Mesendoderm (in vitro differentiated cells): ENCODE results near the gene TOB1.

Experiments
- DNase-seq: peaks from one replicate; pipeline ENCODE4 v3.0.0; 2013
- H2AK5ac ChIP-seq: 2 replicates; pipeline ENCODE4 v1.6.1; 2013; ENCODE audit warnings: low read length, inconsistent platforms
- H2BK120ac ChIP-seq: 2 replicates; pipeline ENCODE4 v1.6.1; 2013; ENCODE audit warnings: low read depth, mild to moderate bottlenecking, low read length, moderate library complexity, mixed read lengths
- H2BK15ac ChIP-seq: replicated peaks from 2 replicates; pipeline ENCODE4 v1.6.1; 2013; ENCODE audit warnings: low read depth, mild to moderate bottlenecking, moderate library complexity
- H2BK5ac ChIP-seq: 2 replicates; pipeline ENCODE4 v1.6.1; 2013; ENCODE audit warnings: low read length, inconsistent platforms
- H3K18ac ChIP-seq: 2 replicates; pipeline ENCODE4 v1.6.1; 2013; ENCODE audit warnings: mild to moderate bottlenecking, low read length, mixed read lengths
- H3K23ac ChIP-seq: one replicate; pipeline ENCODE4 v1.6.1; 2013; ENCODE audit warnings: low read length
- H3K27ac ChIP-seq: 2 replicates; pipeline ENCODE4 v1.5.1; 2013; ENCODE audit warnings: low read depth, mild to moderate bottlenecking, inconsistent platforms, low read length, moderate library complexity
- H3K27me3 ChIP-seq: 2 replicates; pipeline ENCODE4 v1.6.1; 2013; ENCODE audit warnings: low read length, control low read depth, mild to moderate bottlenecking, inconsistent platforms; ENCODE audit not compliant: insufficient read depth, poor library complexity
- H3K36me3 ChIP-seq: 2 replicates; pipeline ENCODE4 v1.6.1; 2013; ENCODE audit warnings: low read length, inconsistent platforms; ENCODE audit not compliant: control insufficient read depth, insufficient read depth
- H3K4ac ChIP-seq: one replicate; pipeline ENCODE4 v1.6.1; 2013; ENCODE audit warnings: low read depth, mild to moderate bottlenecking, low read length, moderate library complexity
- H3K4me1 ChIP-seq: 2 replicates; pipeline ENCODE4 v1.6.1; 2013; ENCODE audit warnings: low read depth, low read length, inconsistent platforms; ENCODE audit not compliant: control insufficient read depth
- H3K4me2 ChIP-seq: 2 replicates; pipeline ENCODE4 v1.6.1; 2013; ENCODE audit warnings: low read length
- H3K4me3 ChIP-seq: 2 replicates; pipeline ENCODE4 v1.5.1; 2013; ENCODE audit warnings: mild to moderate bottlenecking, low read length
- H3K56ac ChIP-seq: one replicate; pipeline ENCODE4 v1.6.1; 2013; ENCODE audit warnings: low read length
- H3K79me1 ChIP-seq: 2 replicates; pipeline ENCODE4 v1.6.1; 2013; ENCODE audit warnings: low read length, inconsistent platforms
- H3K79me2 ChIP-seq: 2 replicates; pipeline ENCODE4 v1.6.1; 2013; ENCODE audit warnings: mild to moderate bottlenecking, low read length; ENCODE audit not compliant: control insufficient read depth, insufficient read depth
- H3K9ac ChIP-seq: 2 replicates; pipeline ENCODE4 v1.6.1; 2013; ENCODE audit warnings: low read length, inconsistent platforms
- H4K5ac ChIP-seq: one replicate; pipeline ENCODE4 v1.6.1; 2013; ENCODE audit warnings: low read length
- H4K8ac ChIP-seq: one replicate; pipeline ENCODE4 v1.6.1; 2013; ENCODE audit warnings: low read depth, mild to moderate bottlenecking, control low read depth, low read length, moderate library complexity
- WGBS: extraction: QIAGEN DNeasy Blood & Tissue Kit; methylation state at CpG from one replicate; pipeline ENCODE4 v1.1.7; 2013; ENCODE audit warnings: low lambda C conversion rate, missing lambda C conversion rate; ENCODE audit not compliant: insufficient coverage; ENCODE audit errors: extremely low coverage; 5-methylcytosine and 5-hydroxymethylcytosine counted together

TOB1 gene

DNA sequence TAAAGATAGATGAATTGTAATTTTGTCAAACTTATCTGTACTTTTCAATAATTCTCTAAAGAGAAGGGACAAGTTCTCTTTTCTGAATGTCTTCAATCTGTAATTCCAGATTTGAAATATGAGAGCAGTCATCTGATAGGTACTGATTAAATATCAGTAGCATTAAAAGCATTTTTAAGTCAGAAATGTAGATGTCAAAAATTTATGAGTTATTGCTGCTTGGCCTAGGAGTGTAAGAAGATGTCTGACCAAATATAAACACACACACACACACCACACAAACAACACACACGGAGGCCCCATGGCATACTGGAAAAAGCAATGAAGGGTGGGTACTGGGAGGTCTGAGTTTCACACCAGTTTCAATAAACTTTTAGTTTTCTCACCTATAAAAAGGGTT lies 2.4 kb upstream of the TOB1 start:
- Histone ChIP-seq H4K5ac (no peak overlapping the region), H3K4me3 (no peak overlapping the region), H4K8ac (no peak overlapping the region), H3K4ac (no peak overlapping the region), H3K36me3 (no peaks in the 10 kb centered on the region), H2BK120ac (no peak overlapping the region), H3K79me2 (peaks cover 1% of the 10 kb centered on the region), H3K79me1 (peaks cover under 1% of the 10 kb centered on the region), H2AK5ac (no peak overlapping the region), H3K4me1 (no peaks in the 10 kb centered on the region), H2BK5ac (no peak overlapping the region), H3K18ac (no peak overlapping the region), H3K27me3 (no peaks in the 10 kb centered on the region), H3K56ac (no peak overlapping the region), H3K23ac (no peak overlapping the region), H3K9ac (no peak overlapping the region), H3K27ac (no peak overlapping the region), H3K4me2 (no peak overlapping the region), H2BK15ac (no peak overlapping the region)
- no peak for DNase-seq
- no CpG with 5 or more reads among the region's 1 CpG for WGBS

DNA sequence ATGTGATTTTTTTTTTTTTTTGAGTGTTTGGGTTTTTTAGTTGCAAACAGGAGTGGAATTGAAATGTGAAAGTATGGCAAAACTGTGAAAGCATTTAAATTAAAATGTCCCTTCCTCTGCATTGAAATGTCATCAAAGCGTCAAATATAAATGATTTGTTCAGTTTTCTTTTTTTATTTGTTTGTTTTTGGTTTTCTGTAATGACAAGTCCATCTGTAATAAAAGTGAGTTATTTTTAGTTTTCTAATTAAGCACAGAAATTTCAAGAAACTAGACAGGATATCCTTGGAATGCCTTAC lies 1.9 kb upstream of the TOB1 start:
- no peak overlapping the region for H3K4me2 ChIP-seq

DNA sequence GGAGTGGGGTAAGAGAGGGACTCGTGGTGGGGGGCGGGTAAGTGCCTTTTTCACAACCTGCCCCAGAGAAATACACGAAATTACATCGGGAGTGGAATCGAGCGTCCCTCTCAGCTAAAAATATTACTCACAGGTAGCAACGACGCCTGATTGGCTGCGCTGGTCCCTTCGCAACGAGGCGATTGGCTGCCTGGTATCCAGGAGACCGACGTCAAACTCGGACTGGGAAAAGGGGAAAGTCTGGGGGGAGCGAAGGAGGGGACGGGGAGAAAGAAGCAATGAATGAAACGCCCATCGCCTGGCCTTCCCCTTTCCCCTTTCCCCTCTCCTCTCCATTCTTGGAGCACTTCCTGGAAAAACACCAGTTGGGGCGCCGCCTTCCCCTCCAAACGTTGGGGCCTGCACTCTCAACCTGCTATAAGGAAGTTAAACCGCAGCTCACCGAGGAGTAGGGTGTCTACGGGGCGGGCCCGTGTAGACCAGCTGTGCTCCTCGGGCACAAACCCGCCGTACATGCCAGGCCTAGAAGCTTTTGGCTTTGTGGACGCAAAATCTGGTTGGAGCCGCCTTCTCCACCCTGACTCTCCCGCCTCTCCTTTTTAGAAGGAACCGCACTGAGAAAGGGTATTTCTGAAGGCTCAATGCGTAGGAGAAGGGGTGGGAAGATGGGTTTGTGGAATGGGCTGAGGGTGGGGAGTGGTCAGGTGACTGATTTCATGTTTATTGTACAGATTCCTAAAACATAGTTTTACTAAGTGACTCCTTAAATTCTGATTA lies 1.4 kb upstream of the TOB1 start:
- Histone ChIP-seq H2BK15ac (no peak overlapping the region), H2AK5ac (no peak overlapping the region), H3K9ac (peak overlapping the region; percentile 84), H3K18ac (no peak overlapping the region), H3K4me2 (peak overlapping the region; percentile 100), H3K27me3 (no peaks in the 10 kb centered on the region), H3K27ac (peak overlapping the region; percentile 97), H2BK120ac (no peak overlapping the region), H3K4me3 (peak overlapping the region; percentile 77), H3K23ac (no peak overlapping the region), H3K79me2 (peaks cover 2% of the 10 kb centered on the region), H3K36me3 (no peaks in the 10 kb centered on the region), H4K5ac (no peak overlapping the region), H3K79me1 (peaks cover 2% of the 10 kb centered on the region), H3K4ac (no peak overlapping the region), H3K4me1 (no peaks in the 10 kb centered on the region), H2BK5ac (no peak overlapping the region), H3K56ac (peak overlapping the region; percentile 95), H4K8ac (no peak overlapping the region)
- WGBS: no CpG with 5 or more reads among the region's 35 CpGs
- DNase-seq: peak; percentile 98

More for the DNA sequence above, 1.9 kb upstream of the TOB1 start:
- Histone ChIP-seq H3K36me3 (no peaks in the 10 kb centered on the region), H3K4me1 (no peaks in the 10 kb centered on the region), H2AK5ac (no peak overlapping the region), H4K8ac (no peak overlapping the region), H4K5ac (no peak overlapping the region), H3K9ac (no peak overlapping the region), H3K79me1 (peaks cover 2% of the 10 kb centered on the region), H3K79me2 (peaks cover 2% of the 10 kb centered on the region), H3K56ac (no peak overlapping the region), H3K27ac (no peak overlapping the region), H2BK120ac (no peak overlapping the region), H3K23ac (no peak overlapping the region), H2BK15ac (no peak overlapping the region), H3K18ac (no peak overlapping the region), H3K27me3 (no peaks in the 10 kb centered on the region), H2BK5ac (no peak overlapping the region), H3K4ac (no peak overlapping the region), H3K4me3 (no peak overlapping the region)
- no peak for DNase-seq
- no CpG with 5 or more reads among the region's 1 CpG for WGBS

DNA sequence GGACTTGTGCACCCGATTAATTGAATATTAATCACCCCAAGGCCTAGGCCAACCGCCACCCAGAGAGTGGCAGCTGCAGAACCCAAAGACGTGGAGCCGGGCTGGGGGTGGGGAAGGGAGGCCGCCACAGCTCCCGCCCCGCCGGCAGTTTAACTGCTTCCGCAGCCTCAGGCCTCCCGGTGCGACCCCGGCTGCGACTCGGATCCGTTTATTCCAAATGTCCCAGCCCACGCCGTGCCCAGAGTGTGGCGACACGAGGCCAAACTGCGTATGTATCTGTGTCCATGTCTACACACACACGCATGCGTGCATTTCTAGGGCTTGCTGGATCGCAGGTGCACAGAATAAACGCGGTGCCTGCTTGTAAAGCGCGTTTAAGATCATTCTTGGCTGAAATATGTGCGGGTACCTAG lies 802 bp upstream of the TOB1 start:
- H3K4me3 ChIP-seq: peak overlapping the region; percentile 77
- no peak overlapping the region for H2AK5ac ChIP-seq
- H4K8ac ChIP-seq: no peak overlapping the region
- H3K23ac ChIP-seq: no peak overlapping the region
- peak overlapping the region; percentile 84 for H3K9ac ChIP-seq
- WGBS: no CpG with 5 or more reads among the region's 28 CpGs
- H2BK120ac ChIP-seq: no peak overlapping the region
- DNase-seq: peak; percentile 83
- H4K5ac ChIP-seq: no peak overlapping the region
- H3K56ac ChIP-seq: peak overlapping the region; percentile 95
- H3K27ac ChIP-seq: peak overlapping the region; percentile 97
- H2BK5ac ChIP-seq: no peak overlapping the region
- H3K27me3 ChIP-seq: no peaks in the 10 kb centered on the region
- H3K4me2 ChIP-seq: peak overlapping the region; percentile 100
- peak overlapping the region; percentile 41 for H3K4ac ChIP-seq
- H3K79me1 ChIP-seq: peaks cover 2% of the 10 kb centered on the region
- peak overlapping the region; percentile 55 for H3K18ac ChIP-seq
- H2BK15ac ChIP-seq: no peak overlapping the region
- H3K36me3 ChIP-seq: no peaks in the 10 kb centered on the region
- H3K79me2 ChIP-seq: peaks cover 2% of the 10 kb centered on the region
- no peaks in the 10 kb centered on the region for H3K4me1 ChIP-seq

DNA sequence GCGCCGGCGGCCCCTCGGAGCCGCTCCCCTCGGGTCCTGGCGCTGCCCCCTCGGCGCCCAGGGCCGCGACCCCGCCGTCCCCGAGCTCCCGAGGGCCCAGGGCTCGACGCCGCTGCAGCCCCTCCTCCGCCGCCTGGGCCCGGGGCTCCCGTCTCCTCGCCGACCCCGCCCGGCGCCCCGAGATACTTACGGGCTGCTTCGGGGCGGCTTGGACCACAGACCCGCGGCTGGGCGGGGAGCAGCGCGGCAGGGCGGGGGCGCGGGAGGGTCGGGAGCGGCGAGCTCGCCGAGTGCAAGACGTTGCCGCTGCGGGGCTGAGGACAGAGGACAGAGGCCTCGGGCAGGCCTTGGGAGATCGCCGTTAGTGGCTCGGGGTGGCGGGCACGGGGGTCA lies 290 bp downstream of the TOB1 start:
- Histone ChIP-seq H3K79me1 (peaks cover 2% of the 10 kb centered on the region), H3K36me3 (no peaks in the 10 kb centered on the region), H3K4me3 (peak overlapping the region; percentile 94), H3K9ac (peak overlapping the region; percentile 88), H2BK120ac (no peak overlapping the region), H2BK15ac (no peak overlapping the region), H2BK5ac (no peak overlapping the region), H4K8ac (no peak overlapping the region), H3K4me2 (peak overlapping the region; percentile 51), H3K18ac (peak overlapping the region; percentile 99), H3K23ac (peak overlapping the region; percentile 75), H4K5ac (no peak overlapping the region), H3K56ac (peak overlapping the region; percentile 94), H2AK5ac (no peak overlapping the region), H3K79me2 (peaks cover 2% of the 10 kb centered on the region), H3K4me1 (no peaks in the 10 kb centered on the region), H3K27me3 (no peaks in the 10 kb centered on the region), H3K4ac (peak overlapping the region; percentile 71), H3K27ac (peak overlapping the region; percentile 76)
- WGBS: no CpG with 5 or more reads among the region's 53 CpGs
- DNase-seq: no peak
